GM12874 (cell line): ENCODE measurements around the gene FIBP.

Experiments used
- TF ChIP-seq, protein P1 (sequence below): IDR thresholded peaks from 2 replicates; pipeline ENCODE4 v1.5.1; 2011; ENCODE audit warnings: low read depth, mild to moderate bottlenecking, control low read depth, low read length, moderate library complexity; ENCODE audit not compliant: insufficient read depth

The FIBP gene

DNA sequence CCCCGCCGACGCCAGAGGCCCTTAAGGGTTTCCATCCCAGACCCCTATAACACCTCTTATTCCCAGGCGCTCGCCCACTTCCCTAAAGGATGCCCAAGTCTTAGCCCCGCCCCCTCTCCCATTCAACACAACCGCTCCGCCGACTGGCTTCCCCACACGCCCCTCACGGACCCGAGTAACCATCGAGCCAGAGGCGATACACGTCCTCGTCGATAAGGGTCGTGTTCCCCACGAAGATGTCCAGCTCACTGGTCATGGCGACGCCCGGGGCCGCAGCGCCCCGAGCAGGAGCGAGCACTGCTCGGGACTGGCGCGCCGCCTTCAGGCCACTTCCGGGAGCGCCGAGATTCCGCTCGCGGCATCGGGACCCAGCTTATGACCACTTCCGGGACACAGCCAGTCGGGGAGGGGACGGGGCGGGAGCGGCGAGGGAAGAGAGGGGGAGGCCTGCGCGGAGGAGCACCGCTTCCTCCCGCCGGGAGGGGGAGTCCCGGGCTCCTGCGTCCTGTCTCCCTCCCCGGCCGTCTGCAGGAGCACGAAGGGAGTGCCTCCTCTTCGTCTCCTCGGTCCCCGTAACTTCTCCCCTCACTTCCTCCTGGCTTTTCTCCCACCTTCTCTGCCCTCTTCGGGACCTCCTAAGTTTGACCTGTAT, at the start of gene FIBP:
TSS of gene FIBP (minus strand) at position 309 of the 652 bp plus-strand sequence. CDS start at position 256, 53 bp downstream.
- TF ChIP-seq, protein P1, sequence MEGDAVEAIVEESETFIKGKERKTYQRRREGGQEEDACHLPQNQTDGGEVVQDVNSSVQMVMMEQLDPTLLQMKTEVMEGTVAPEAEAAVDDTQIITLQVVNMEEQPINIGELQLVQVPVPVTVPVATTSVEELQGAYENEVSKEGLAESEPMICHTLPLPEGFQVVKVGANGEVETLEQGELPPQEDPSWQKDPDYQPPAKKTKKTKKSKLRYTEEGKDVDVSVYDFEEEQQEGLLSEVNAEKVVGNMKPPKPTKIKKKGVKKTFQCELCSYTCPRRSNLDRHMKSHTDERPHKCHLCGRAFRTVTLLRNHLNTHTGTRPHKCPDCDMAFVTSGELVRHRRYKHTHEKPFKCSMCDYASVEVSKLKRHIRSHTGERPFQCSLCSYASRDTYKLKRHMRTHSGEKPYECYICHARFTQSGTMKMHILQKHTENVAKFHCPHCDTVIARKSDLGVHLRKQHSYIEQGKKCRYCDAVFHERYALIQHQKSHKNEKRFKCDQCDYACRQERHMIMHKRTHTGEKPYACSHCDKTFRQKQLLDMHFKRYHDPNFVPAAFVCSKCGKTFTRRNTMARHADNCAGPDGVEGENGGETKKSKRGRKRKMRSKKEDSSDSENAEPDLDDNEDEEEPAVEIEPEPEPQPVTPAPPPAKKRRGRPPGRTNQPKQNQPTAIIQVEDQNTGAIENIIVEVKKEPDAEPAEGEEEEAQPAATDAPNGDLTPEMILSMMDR = peak; percentile 91

DNA sequence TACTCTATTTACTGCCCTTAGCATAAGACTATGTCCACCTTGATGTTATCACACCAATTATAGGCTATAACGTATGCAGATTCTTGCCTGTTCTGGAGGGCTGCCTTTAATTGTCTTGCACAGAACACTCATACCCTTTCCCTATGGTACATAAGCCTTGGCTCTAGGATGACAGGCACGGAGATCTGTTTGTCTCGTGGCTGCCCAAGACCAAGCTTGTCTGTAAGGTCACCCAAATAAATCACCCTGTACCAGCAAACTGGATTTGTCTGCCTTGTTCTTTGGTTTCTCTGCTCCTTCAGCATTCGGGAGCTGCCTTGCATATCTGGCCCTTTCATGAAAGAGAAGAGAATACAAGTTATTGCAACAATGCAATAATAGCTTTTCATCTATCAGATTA, 49.5 kb upstream of the FIBP start:
- TF ChIP-seq, protein P1 = no peak

DNA sequence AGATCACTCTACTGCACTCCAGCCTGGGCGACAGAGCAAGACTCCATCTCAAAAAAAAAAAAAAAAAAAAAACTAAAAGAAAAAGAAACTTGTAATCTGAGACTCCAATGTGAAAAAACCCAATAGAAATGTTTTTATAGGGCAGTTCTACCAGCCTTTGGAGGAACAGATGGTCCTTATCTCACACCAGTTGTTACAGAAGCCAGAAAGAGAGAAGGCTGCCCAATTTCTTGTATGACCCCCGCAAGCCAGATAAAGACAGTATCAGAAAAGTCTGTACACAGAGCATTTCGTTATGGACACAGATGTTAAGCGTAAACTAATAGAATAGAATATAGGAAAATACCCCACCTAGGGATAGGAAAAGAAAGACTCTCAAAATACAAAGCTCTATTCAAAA, 45.7 kb upstream of the FIBP start:
- TF ChIP-seq, protein P1 = no peak

DNA sequence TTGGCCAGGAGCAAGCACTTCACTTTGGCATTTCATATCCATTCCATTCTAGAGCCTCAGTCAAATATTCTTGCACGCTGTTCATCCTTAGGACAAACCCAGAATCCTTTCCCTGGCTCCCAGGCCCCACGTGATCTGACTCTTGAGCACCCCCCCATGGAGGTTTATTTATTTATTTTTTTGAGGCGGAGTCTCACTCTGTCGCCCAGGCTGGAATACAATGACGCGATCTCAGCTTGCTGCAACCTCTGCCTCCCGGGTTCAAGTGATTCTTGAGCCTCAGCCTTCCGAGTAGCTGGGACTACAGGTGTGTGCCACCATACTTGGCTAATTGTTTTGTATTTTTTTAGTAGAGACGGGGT, 44.3 kb upstream of the FIBP start:
- TF ChIP-seq, protein P1 = 0 out of 2 replicates have a peak, but pooled peaks have one; percentile 1

DNA sequence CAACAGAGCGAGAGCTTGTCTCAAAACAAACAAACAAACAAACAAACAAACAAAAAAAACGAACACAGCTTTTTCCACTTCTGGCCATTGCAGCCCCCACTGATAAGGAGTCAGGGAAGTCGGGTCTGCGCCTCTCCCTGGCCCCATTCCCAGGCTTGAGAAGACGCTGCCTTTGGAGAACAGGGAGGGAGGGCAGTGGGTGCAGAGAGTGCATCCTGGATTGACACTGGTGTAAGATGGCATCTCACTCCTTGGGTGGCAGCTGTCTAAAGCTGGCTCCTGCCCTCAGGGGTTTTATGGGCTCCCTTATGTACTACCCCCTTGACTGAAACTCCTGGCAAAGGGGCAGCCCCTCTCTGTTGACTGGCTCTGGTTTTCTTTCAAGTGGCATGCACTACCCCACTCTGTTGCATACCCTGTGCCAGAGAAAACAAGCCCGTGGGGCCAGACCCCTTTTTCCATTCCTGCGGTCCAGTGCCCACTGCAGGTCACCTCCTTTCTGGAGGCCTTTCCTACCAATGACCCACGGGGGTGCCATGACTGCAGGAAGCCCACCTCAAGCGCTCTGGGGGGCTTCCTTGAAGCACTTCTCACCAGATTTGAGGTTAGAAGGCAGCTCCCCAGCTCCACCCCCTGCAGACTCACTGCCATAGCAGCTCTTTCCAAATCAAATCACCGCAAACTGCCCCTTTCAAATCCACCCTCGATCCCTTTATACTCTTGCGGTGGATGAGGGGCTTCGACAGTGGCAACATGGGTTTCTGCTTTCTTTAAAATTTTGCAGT, 43.7 kb upstream of the FIBP start:
- TF ChIP-seq, protein P1 = no peak

DNA sequence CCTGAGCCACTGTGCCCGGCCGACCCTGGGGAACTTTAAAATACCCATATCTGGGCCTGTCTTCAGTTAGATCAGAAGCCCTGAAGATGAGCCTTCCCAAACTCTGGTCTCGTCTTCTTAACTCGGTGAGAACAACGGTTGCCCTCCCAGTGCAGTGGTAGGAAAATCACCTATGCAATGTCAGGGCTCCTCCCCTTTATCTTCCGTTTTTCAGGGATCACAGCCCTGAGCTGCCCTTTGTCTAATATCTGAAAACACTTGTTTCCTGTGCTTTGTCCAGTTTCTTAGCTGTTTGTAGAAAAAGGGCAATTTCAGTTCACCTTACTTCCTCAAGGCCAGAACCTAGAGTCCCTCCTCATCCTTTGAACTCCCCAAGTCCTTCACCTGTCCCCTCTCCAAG, 40.4 kb upstream of the FIBP start:
- TF ChIP-seq, protein P1 = no peak

DNA sequence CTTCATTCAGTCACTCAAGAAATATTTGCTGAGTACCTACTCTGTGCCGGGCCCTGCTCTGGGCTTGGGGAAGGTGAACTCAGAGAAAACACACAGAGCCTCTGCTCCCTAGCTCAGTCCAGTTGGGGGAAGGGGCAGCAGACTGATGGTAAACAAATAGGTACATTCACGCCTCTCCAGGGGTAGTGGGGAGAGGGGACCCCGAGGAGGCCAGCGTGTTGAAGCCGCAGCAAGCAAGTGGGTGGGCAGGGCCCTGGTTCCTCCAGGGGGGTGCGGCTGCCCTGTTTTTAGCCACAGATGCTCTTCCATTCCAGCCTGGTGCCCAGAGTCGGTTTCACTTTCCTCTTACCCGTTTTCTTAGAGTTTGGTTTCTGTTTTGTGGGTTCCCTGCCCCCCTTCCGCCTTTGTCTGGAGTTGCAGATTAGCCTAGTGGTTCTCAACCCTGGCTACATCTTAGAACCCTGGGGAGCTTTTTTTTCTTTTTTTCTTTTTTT, 39.7 kb upstream of the FIBP start:
- TF ChIP-seq, protein P1 = no peak
